ENCODE data around the gene DCBLD2. TPM values are rescaled to one million over a fixed set of nuclear protein-coding genes. Genes with fewer than 3 reads are reported as not detected.

The DCBLD2 gene
- total and polyA plus RNA-seq, 2 of the 13 experiments (the other 11 are each of a cell fraction or from before 2014, with no cell fraction given) = 43.8 to 56.9 TPM

DNA sequence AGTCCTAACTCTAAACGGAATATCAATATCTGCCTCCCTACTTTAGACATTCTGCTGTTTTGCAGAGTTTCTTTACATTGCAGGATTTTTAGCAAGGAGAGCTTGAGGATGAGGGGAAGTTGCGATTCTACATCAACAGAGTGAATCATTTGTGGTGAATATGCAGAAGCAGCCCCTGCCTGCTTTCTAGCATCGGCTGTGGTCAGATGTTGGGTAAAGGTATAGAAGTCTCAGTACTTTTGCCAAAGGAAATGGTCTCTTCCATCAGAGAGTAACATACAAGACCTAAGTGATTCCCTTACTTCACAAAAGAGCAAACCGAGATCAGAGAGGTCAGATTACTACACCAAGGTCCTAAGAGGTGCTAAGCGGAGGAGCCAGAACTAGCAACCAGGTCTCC is 123.1 kb downstream of the DCBLD2 start (continued):
- TF ChIP-seq, protein P1, sequence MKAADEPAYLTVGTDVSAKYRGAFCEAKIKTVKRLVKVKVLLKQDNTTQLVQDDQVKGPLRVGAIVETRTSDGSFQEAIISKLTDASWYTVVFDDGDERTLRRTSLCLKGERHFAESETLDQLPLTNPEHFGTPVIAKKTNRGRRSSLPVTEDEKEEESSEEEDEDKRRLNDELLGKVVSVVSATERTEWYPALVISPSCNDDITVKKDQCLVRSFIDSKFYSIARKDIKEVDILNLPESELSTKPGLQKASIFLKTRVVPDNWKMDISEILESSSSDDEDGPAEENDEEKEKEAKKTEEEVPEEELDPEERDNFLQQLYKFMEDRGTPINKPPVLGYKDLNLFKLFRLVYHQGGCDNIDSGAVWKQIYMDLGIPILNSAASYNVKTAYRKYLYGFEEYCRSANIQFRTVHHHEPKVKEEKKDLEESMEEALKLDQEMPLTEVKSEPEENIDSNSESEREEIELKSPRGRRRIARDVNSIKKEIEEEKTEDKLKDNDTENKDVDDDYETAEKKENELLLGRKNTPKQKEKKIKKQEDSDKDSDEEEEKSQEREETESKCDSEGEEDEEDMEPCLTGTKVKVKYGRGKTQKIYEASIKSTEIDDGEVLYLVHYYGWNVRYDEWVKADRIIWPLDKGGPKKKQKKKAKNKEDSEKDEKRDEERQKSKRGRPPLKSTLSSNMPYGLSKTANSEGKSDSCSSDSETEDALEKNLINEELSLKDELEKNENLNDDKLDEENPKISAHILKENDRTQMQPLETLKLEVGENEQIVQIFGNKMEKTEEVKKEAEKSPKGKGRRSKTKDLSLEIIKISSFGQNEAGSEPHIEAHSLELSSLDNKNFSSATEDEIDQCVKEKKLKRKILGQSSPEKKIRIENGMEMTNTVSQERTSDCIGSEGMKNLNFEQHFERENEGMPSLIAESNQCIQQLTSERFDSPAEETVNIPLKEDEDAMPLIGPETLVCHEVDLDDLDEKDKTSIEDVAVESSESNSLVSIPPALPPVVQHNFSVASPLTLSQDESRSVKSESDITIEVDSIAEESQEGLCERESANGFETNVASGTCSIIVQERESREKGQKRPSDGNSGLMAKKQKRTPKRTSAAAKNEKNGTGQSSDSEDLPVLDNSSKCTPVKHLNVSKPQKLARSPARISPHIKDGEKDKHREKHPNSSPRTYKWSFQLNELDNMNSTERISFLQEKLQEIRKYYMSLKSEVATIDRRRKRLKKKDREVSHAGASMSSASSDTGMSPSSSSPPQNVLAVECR (CRISPR knock-in tag; IDR thresholded peaks at IDR 0.05; ENCODE audit: borderline replicate concordance) = 0 out of 2 replicates have a peak, but pooled peaks have one; percentile 20
- TF ChIP-seq, protein P2, sequence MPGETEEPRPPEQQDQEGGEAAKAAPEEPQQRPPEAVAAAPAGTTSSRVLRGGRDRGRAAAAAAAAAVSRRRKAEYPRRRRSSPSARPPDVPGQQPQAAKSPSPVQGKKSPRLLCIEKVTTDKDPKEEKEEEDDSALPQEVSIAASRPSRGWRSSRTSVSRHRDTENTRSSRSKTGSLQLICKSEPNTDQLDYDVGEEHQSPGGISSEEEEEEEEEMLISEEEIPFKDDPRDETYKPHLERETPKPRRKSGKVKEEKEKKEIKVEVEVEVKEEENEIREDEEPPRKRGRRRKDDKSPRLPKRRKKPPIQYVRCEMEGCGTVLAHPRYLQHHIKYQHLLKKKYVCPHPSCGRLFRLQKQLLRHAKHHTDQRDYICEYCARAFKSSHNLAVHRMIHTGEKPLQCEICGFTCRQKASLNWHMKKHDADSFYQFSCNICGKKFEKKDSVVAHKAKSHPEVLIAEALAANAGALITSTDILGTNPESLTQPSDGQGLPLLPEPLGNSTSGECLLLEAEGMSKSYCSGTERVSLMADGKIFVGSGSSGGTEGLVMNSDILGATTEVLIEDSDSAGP (CRISPR knock-in tag; IDR thresholded peaks at IDR 0.05; ENCODE audit: borderline replicate concordance) = no peak
- TF ChIP-seq PAX8 (CRISPR knock-in tag; IDR thresholded peaks at IDR 0.05; ENCODE audit: borderline replicate concordance) = no peak
- TF ChIP-seq DR1 (CRISPR knock-in tag; IDR thresholded peaks at IDR 0.05) = no peak
- TF ChIP-seq ZNF235 (CRISPR knock-in tag; IDR thresholded peaks at IDR 0.05; ENCODE audit: borderline replicate concordance) = no peak
- no peak for TF ChIP-seq ATF1 (CRISPR knock-in tag; IDR thresholded peaks at IDR 0.05)
- TF ChIP-seq SCMH1 (CRISPR knock-in tag; IDR thresholded peaks at IDR 0.05; ENCODE audit: borderline replicate concordance) = no peak
- TF ChIP-seq MED8 (CRISPR knock-in tag; IDR thresholded peaks at IDR 0.05; ENCODE audit: insufficient replicate concordance) = no peak
- TF ChIP-seq, protein P3, sequence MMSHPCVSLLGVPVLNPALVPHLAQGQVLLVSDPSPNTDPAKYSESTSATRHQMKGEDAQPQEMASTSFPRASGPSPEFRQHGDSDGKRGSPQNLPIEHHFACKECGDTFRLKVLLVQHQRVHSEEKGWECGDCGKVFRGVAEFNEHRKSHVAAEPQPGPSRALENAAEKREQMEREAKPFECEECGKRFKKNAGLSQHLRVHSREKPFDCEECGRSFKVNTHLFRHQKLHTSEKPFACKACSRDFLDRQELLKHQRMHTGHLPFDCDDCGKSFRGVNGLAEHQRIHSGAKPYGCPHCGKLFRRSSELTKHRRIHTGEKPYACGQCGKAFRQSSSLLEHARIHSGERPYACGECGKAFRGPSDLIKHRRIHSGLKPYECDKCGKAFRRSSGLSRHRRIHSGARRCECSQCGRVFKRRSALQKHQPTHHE (CRISPR knock-in tag; IDR thresholded peaks at IDR 0.05; ENCODE audit: borderline replicate concordance) = no peak
- TF ChIP-seq TCF7 (IDR thresholded peaks at IDR 0.05; ENCODE audit: low read depth) = no peak
- TF ChIP-seq TAF1 (CRISPR knock-in tag; IDR thresholded peaks at IDR 0.05) = 0 out of 2 replicates have a peak, but pooled peaks have one; percentile 6
- no peak for TF ChIP-seq RAD51 (IDR thresholded peaks at IDR 0.05; ENCODE audit: borderline replicate concordance)
- TF ChIP-seq, protein P4, sequence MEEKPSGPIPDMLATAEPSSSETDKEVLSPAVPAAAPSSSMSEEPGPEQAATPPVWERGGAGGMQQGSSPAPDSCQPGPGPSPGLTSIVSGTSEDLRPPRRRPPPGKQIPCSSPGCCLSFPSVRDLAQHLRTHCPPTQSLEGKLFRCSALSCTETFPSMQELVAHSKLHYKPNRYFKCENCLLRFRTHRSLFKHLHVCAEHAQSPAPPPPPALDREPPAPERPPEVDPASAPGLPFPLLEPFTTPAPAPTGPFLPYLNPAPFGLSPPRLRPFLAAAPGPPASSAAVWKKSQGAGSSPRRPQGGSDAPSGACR (CRISPR knock-in tag; IDR thresholded peaks at IDR 0.05) = 0 out of 2 replicates have a peak, but pooled peaks have one; percentile 19
- 0 out of 2 replicates have a peak, but pooled peaks have one; percentile 17 for TF ChIP-seq ARID2 (CRISPR knock-in tag; IDR thresholded peaks at IDR 0.05; ENCODE audit: borderline replicate concordance)
- TF ChIP-seq ZNF558 (CRISPR knock-in tag; IDR thresholded peaks at IDR 0.05; ENCODE audit: borderline replicate concordance) = 0 out of 2 replicates have a peak, but pooled peaks have one; percentile 37
- no peak for TF ChIP-seq HOXA9 (CRISPR knock-in tag; IDR thresholded peaks at IDR 0.05; ENCODE audit: borderline replicate concordance)
- TF ChIP-seq, protein P5, sequence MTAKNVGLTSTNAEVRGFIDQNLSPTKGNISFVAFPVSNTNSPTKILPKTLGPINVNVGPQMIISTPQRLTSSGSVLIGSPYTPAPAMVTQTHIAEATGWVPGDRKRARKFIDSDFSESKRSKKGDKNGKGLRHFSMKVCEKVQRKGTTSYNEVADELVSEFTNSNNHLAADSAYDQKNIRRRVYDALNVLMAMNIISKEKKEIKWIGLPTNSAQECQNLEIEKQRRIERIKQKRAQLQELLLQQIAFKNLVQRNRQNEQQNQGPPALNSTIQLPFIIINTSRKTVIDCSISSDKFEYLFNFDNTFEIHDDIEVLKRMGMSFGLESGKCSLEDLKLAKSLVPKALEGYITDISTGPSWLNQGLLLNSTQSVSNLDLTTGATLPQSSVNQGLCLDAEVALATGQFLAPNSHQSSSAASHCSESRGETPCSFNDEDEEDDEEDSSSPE (CRISPR knock-in tag; IDR thresholded peaks at IDR 0.05) = no peak

Data from HepG2 (cell line).